Measurements from ENCODE around the gene HMGN1.
"Not testable (repeated sequence)": the region's sequence is repeated elsewhere in the genome, so short reads cannot be mapped to it uniquely, and the experiment has no call there.

HMGN1 gene

GRCh38 chr21:39385299-39386145, 36.6 kb upstream of the HMGN1 start:
- Histone ChIP-seq H3K36me3 (ENCODE audit: control insufficient read depth, insufficient read depth, low read length) (no peaks in the 10 kb centered on the region), H3K27ac (ENCODE audit: low read length) (no peak overlapping the region), H3K4me3 (ENCODE audit: low read length) (no peak overlapping the region), H3K4me1 (ENCODE audit: control insufficient read depth, insufficient read depth, low read length) (peaks cover 2% of the 10 kb centered on the region), H3K9me3 (ENCODE audit: control insufficient read depth, insufficient read depth, low read length) (no peaks in the 10 kb centered on the region), H3K27me3 (ENCODE audit: control insufficient read depth, insufficient read depth, low read length) (no peaks in the 10 kb centered on the region)
- no peak for DNase-seq (ENCODE audit: low read depth, low spot score)
- no CpG with 5 or more reads among the region's 50 CpGs for WGBS (ENCODE audit: insufficient coverage, insufficient read length)

GRCh38 chr21:39384674-39385298, 35.9 kb upstream of the HMGN1 start:
- H3K36me3 ChIP-seq (ENCODE audit: control insufficient read depth, insufficient read depth, low read length), result no peaks in the 10 kb centered on the region
- no peak overlapping the region for H3K4me3 ChIP-seq (ENCODE audit: low read length)
- H3K9me3 ChIP-seq (ENCODE audit: control insufficient read depth, insufficient read depth, low read length), result no peaks in the 10 kb centered on the region
- H3K27ac ChIP-seq (ENCODE audit: low read length), result no peak overlapping the region
- peaks cover 2% of the 10 kb centered on the region for H3K4me1 ChIP-seq (ENCODE audit: control insufficient read depth, insufficient read depth, low read length)
- no peaks in the 10 kb centered on the region for H3K27me3 ChIP-seq (ENCODE audit: control insufficient read depth, insufficient read depth, low read length)
- WGBS (ENCODE audit: insufficient coverage, insufficient read length), result no CpG with 5 or more reads among the region's 13 CpGs
- no peak for DNase-seq (ENCODE audit: low read depth, low spot score)

GRCh38 chr21:39382096-39382495, 33.2 kb upstream of the HMGN1 start:
- not testable (repeated sequence) for H3K4me1 ChIP-seq (ENCODE audit: control insufficient read depth, insufficient read depth, low read length); H3K9me3 ChIP-seq (ENCODE audit: control insufficient read depth, insufficient read depth, low read length); H3K36me3 ChIP-seq (ENCODE audit: control insufficient read depth, insufficient read depth, low read length); H3K27ac ChIP-seq (ENCODE audit: low read length); H3K27me3 ChIP-seq (ENCODE audit: control insufficient read depth, insufficient read depth, low read length); DNase-seq (ENCODE audit: low read depth, low spot score); H3K4me3 ChIP-seq (ENCODE audit: low read length)
- 100% methylated on average over 2 of the region's 7 CpGs for WGBS (ENCODE audit: insufficient coverage, insufficient read length)

- Histone ChIP-seq H3K4me3 (ENCODE audit: low read length) (peak overlapping the region; percentile 52; the same call in 1 of the 2 replicates), H3K4me1 (ENCODE audit: control insufficient read depth, insufficient read depth, low read length) (no peaks in the 10 kb centered on the region), H3K27me3 (ENCODE audit: control insufficient read depth, insufficient read depth, low read length) (no peaks in the 10 kb centered on the region), H3K36me3 (ENCODE audit: control insufficient read depth, insufficient read depth, low read length) (no peaks in the 10 kb centered on the region), H3K27ac (ENCODE audit: low read length) (no peak overlapping the region), H3K9me3 (ENCODE audit: control insufficient read depth, insufficient read depth, low read length) (no peaks in the 10 kb centered on the region)
- no peak for DNase-seq (ENCODE audit: low read depth, low spot score)
- WGBS (ENCODE audit: insufficient coverage, insufficient read length), result no CpG with 5 or more reads among the region's 12 CpGs
Observed at GRCh38 chr21:39381009-39381408, 32.1 kb upstream of the HMGN1 start.

GRCh38 chr21:39379986-39380891, 31.4 kb upstream of the HMGN1 start:
- no peaks in the 10 kb centered on the region for H3K4me1 ChIP-seq (ENCODE audit: control insufficient read depth, insufficient read depth, low read length)
- no peaks in the 10 kb centered on the region for H3K36me3 ChIP-seq (ENCODE audit: control insufficient read depth, insufficient read depth, low read length)
- peak overlapping the region; percentile 52; the same call in 1 of the 2 replicates for H3K4me3 ChIP-seq (ENCODE audit: low read length)
- no peaks in the 10 kb centered on the region for H3K9me3 ChIP-seq (ENCODE audit: control insufficient read depth, insufficient read depth, low read length)
- H3K27me3 ChIP-seq (ENCODE audit: control insufficient read depth, insufficient read depth, low read length), result no peaks in the 10 kb centered on the region
- peak; percentile 72 for DNase-seq (ENCODE audit: low read depth, low spot score)
- WGBS (ENCODE audit: insufficient coverage, insufficient read length), result 100% methylated on average over 1 of the region's 65 CpGs
- no peak overlapping the region for H3K27ac ChIP-seq (ENCODE audit: low read length)

GRCh38 chr21:39377444-39378050, 28.7 kb upstream of the HMGN1 start:
- no peaks in the 10 kb centered on the region for H3K4me1 ChIP-seq (ENCODE audit: control insufficient read depth, insufficient read depth, low read length)
- no peak for DNase-seq (ENCODE audit: low read depth, low spot score)
- WGBS (ENCODE audit: insufficient coverage, insufficient read length), result no CpG with 5 or more reads among the region's 7 CpGs

GRCh38 chr21:39375446-39375845, 26.6 kb upstream of the HMGN1 start:
- no peak for DNase-seq (ENCODE audit: low read depth, low spot score)
- H3K9me3 ChIP-seq (ENCODE audit: control insufficient read depth, insufficient read depth, low read length), result no peaks in the 10 kb centered on the region
- no CpG with 5 or more reads among the region's 2 CpGs for WGBS (ENCODE audit: insufficient coverage, insufficient read length)
- H3K4me1 ChIP-seq (ENCODE audit: control insufficient read depth, insufficient read depth, low read length), result no peaks in the 10 kb centered on the region
- H3K4me3 ChIP-seq (ENCODE audit: low read length), result no peak overlapping the region
- no peaks in the 10 kb centered on the region for H3K36me3 ChIP-seq (ENCODE audit: control insufficient read depth, insufficient read depth, low read length)
- no peaks in the 10 kb centered on the region for H3K27me3 ChIP-seq (ENCODE audit: control insufficient read depth, insufficient read depth, low read length)
- H3K27ac ChIP-seq (ENCODE audit: low read length), result no peak overlapping the region

More at GRCh38 chr21:39377444-39378050, 28.7 kb upstream of the HMGN1 start:
- Histone ChIP-seq H3K27me3 (ENCODE audit: control insufficient read depth, insufficient read depth, low read length) (no peaks in the 10 kb centered on the region), H3K36me3 (ENCODE audit: control insufficient read depth, insufficient read depth, low read length) (no peaks in the 10 kb centered on the region), H3K27ac (ENCODE audit: low read length) (no peak overlapping the region), H3K4me3 (ENCODE audit: low read length) (no peak overlapping the region), H3K9me3 (ENCODE audit: control insufficient read depth, insufficient read depth, low read length) (no peaks in the 10 kb centered on the region)

DNA sequence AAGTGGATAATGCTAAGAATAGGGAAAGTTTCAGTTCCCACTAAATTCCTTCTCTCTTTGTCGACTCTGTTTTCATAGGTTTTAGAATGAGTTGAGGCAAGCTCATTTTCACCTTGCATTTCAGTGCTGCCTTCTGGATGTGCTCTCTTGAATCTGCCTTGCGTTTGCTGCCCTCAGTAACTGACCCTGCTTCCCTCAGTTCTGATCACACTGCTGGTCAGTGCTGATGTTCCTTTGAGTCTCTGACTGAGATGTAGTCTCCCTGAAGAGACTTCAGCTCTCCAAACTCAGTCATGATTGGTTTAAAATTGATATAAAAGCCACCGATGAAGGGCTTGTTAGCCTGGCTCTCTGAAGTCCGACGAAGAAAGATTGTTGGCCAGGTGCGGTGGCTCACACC, 25.2 kb upstream of the HMGN1 start:
- Histone ChIP-seq H3K36me3 (ENCODE audit: control insufficient read depth, insufficient read depth, low read length) (no peaks in the 10 kb centered on the region), H3K4me1 (ENCODE audit: control insufficient read depth, insufficient read depth, low read length) (no peaks in the 10 kb centered on the region)
- DNase-seq (ENCODE audit: low read depth, low spot score), result no peak

GRCh38 chr21:39373634-39374033, 24.7 kb upstream of the HMGN1 start:
- no peak overlapping the region for H3K27ac ChIP-seq (ENCODE audit: low read length)
- H3K4me1 ChIP-seq (ENCODE audit: control insufficient read depth, insufficient read depth, low read length), result no peaks in the 10 kb centered on the region
- DNase-seq (ENCODE audit: low read depth, low spot score), result no peak
- H3K4me3 ChIP-seq (ENCODE audit: low read length), result no peak overlapping the region
- H3K27me3 ChIP-seq (ENCODE audit: control insufficient read depth, insufficient read depth, low read length), result no peaks in the 10 kb centered on the region
- no CpG with 5 or more reads among the region's 5 CpGs for WGBS (ENCODE audit: insufficient coverage, insufficient read length)
- no peaks in the 10 kb centered on the region for H3K9me3 ChIP-seq (ENCODE audit: control insufficient read depth, insufficient read depth, low read length)
- H3K36me3 ChIP-seq (ENCODE audit: control insufficient read depth, insufficient read depth, low read length), result no peaks in the 10 kb centered on the region

More for the DNA sequence above, 25.2 kb upstream of the HMGN1 start:
- Histone ChIP-seq H3K4me3 (ENCODE audit: low read length) (no peak overlapping the region), H3K27ac (ENCODE audit: low read length) (no peak overlapping the region), H3K27me3 (ENCODE audit: control insufficient read depth, insufficient read depth, low read length) (no peaks in the 10 kb centered on the region), H3K9me3 (ENCODE audit: control insufficient read depth, insufficient read depth, low read length) (no peaks in the 10 kb centered on the region)
- no CpG with 5 or more reads among the region's 6 CpGs for WGBS (ENCODE audit: insufficient coverage, insufficient read length)

DNA sequence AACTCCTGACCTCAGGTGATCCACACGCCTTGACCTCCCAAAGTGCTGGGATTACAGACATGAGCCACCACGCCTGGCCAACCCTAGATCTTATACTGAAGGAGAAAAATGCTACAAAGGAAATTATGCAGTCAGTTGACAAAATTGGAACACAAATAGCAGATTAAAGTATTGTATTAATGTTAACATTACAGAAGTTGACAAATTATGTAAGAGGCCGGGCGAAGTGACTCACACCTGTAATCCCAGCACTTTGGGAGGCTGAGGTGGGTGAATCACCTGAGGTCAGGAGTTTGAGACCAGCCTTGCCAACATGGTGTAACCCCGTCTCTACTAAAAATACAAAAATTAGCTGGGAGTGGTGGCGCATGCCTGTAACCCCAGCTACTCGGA, 21.0 kb upstream of the HMGN1 start:
- no CpG with 5 or more reads among the region's 7 CpGs for WGBS (ENCODE audit: insufficient coverage, insufficient read length)
- H3K4me1 ChIP-seq (ENCODE audit: control insufficient read depth, insufficient read depth, low read length); DNase-seq (ENCODE audit: low read depth, low spot score); H3K27me3 ChIP-seq (ENCODE audit: control insufficient read depth, insufficient read depth, low read length); H3K9me3 ChIP-seq (ENCODE audit: control insufficient read depth, insufficient read depth, low read length); H3K27ac ChIP-seq (ENCODE audit: low read length); H3K36me3 ChIP-seq (ENCODE audit: control insufficient read depth, insufficient read depth, low read length); H3K4me3 ChIP-seq (ENCODE audit: low read length): not testable (repeated sequence)
